ENCODE data around the gene IQCE.

The IQCE gene

DNA sequence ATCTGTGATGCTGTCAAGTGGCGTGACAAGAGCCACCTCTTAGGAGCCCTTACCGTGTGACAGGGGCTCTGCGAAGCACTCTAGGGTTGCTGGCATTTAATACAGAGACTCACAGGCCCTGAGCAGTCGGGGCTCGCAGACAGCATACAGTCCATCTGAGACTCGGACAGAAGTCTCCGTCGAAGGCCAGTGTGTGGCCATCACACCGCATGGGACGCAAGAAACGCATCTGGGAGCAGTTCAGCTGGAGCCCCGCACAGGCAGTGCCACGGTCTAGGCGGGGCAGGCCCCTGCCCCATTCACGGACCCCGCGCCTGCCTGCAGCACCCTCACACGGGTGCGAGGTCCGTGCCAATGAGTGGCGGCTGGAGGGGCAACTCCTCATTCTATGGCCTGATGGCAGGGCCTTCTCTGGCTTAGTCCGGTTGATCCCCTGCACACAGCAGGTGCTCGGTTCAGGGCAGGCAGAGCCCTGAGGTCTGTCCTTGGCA, 33.6 kb downstream of the IQCE start:
- Histone ChIP-seq H3K36me3 (peaks cover 44% of the 10 kb centered on the region), H3K27ac (no peak overlapping the region), H3K4me3 (ENCODE audit: low read depth, low read length) (no peak overlapping the region), H3K9me3 (ENCODE audit: severe bottlenecking) (no peaks in the 10 kb centered on the region), H3K27me3 (ENCODE audit: insufficient read depth, low read depth, severe bottlenecking) (no peaks in the 10 kb centered on the region)
- TF ChIP-seq, protein P1, sequence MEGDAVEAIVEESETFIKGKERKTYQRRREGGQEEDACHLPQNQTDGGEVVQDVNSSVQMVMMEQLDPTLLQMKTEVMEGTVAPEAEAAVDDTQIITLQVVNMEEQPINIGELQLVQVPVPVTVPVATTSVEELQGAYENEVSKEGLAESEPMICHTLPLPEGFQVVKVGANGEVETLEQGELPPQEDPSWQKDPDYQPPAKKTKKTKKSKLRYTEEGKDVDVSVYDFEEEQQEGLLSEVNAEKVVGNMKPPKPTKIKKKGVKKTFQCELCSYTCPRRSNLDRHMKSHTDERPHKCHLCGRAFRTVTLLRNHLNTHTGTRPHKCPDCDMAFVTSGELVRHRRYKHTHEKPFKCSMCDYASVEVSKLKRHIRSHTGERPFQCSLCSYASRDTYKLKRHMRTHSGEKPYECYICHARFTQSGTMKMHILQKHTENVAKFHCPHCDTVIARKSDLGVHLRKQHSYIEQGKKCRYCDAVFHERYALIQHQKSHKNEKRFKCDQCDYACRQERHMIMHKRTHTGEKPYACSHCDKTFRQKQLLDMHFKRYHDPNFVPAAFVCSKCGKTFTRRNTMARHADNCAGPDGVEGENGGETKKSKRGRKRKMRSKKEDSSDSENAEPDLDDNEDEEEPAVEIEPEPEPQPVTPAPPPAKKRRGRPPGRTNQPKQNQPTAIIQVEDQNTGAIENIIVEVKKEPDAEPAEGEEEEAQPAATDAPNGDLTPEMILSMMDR (IDR thresholded peaks at IDR 0.05; ENCODE audit: low read depth, low read length): no peak
- no peak for DNase-seq

DNA sequence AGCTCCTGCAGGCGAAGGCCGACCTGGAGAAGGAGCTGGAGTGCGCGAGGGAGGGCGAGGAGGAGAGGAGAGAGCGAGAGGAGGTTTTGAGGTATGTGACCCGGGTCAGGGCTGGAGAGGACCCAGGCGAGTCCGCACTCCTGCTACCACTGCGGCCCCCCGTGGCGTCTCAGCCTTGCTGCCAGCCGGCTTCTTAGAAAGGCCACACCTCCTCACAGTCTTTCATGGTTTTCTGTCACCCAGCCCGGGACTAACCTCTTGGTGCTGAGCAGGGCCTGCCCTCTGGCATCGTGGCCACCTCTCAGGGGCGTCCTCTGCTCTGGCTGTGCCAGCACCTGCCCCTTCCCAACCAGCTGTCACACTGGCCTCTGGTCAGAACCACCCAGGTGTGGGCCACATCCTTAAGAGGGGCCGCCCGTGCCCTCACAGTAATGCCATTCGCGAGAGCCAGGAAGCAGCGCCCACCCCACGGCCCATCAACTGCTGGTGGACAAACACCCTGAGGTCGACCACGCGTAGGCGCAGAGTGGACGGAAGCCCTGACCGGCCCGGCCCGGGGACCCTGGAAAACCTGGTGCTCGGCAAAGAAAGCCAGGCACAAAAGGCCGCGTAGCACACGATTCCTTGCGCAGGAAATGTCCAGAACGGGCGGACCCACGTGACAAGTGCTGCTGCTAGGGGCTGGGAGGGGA, 34.4 kb downstream of the IQCE start:
- H3K27ac ChIP-seq: no peak overlapping the region
- peaks cover 42% of the 10 kb centered on the region for H3K36me3 ChIP-seq
- no peak overlapping the region for H3K4me3 ChIP-seq (ENCODE audit: low read depth, low read length)

DNA sequence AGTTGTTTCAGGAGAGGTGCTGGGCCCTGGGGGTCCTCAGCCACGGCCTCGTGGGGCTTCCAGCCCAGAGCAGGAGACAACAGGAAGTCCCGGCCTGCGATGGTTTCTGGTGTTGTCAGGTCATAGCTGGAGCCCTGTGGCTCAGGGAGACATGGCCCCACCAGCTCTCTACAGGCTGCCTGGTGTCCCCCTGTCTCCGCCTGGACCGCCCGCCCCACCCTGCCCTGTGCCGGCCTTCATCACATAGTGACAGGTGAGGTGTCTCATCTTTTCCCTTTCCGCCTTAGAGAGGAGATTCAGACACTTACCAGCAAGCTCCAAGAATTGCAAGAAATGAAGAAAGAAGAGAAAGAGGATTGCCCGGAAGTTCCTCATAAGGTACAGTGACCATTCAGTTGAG, 35.8 kb downstream of the IQCE start:
- H3K27me3 ChIP-seq (ENCODE audit: insufficient read depth, low read depth, severe bottlenecking): no peaks in the 10 kb centered on the region
- H3K27ac ChIP-seq: no peak overlapping the region

More for the DNA sequence above, 34.4 kb downstream of the IQCE start:
- TF ChIP-seq, protein P1 (IDR thresholded peaks at IDR 0.05; ENCODE audit: low read depth, low read length): no peak
- Histone ChIP-seq H3K9me3 (ENCODE audit: severe bottlenecking) (no peaks in the 10 kb centered on the region), H3K27me3 (ENCODE audit: insufficient read depth, low read depth, severe bottlenecking) (no peaks in the 10 kb centered on the region)
- DNase-seq: no peak

DNA sequence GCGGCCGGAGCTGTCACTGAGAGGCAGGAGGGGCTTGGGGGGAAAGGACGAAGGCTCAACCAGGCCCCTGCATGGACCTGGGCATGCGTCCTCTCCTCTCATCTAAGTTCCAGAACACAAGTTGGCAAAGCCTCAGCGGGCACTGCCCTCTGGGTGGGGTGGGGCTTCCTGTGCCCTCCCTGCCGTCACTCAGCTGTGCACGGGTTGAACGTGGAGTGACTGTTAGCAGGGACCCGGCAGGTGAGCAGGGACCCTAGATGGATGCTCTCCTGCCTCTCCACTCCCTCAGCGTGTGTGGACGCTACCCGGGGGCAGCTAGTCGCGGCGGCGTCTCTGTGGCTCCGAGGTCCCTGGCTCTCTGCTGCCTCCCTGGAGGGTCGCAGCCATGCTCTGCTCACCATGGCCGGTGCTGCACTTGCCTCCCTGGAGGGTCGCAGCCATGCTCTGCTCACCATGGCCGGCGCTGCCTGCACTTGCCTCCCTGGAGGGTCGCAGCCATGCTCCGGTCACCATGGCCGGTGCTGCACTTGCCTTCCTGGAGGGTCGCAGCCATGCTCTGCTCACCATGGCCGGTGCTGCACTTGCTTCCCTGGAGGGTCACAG, 36.6 kb downstream of the IQCE start:
- H3K36me3 ChIP-seq: peaks cover 46% of the 10 kb centered on the region
- no peak for DNase-seq
- no peak overlapping the region for H3K27ac ChIP-seq
- TF ChIP-seq, protein P1 (IDR thresholded peaks at IDR 0.05; ENCODE audit: low read depth, low read length): no peak
- no peaks in the 10 kb centered on the region for H3K27me3 ChIP-seq (ENCODE audit: insufficient read depth, low read depth, severe bottlenecking)
- no peaks in the 10 kb centered on the region for H3K9me3 ChIP-seq (ENCODE audit: severe bottlenecking)
- no peak overlapping the region for H3K4me3 ChIP-seq (ENCODE audit: low read depth, low read length)

More for the DNA sequence above, 35.8 kb downstream of the IQCE start:
- no peak for DNase-seq
- TF ChIP-seq, protein P1 (IDR thresholded peaks at IDR 0.05; ENCODE audit: low read depth, low read length): no peak
- Histone ChIP-seq H3K9me3 (ENCODE audit: severe bottlenecking) (no peaks in the 10 kb centered on the region), H3K36me3 (peaks cover 46% of the 10 kb centered on the region), H3K4me3 (ENCODE audit: low read depth, low read length) (no peak overlapping the region)

DNA sequence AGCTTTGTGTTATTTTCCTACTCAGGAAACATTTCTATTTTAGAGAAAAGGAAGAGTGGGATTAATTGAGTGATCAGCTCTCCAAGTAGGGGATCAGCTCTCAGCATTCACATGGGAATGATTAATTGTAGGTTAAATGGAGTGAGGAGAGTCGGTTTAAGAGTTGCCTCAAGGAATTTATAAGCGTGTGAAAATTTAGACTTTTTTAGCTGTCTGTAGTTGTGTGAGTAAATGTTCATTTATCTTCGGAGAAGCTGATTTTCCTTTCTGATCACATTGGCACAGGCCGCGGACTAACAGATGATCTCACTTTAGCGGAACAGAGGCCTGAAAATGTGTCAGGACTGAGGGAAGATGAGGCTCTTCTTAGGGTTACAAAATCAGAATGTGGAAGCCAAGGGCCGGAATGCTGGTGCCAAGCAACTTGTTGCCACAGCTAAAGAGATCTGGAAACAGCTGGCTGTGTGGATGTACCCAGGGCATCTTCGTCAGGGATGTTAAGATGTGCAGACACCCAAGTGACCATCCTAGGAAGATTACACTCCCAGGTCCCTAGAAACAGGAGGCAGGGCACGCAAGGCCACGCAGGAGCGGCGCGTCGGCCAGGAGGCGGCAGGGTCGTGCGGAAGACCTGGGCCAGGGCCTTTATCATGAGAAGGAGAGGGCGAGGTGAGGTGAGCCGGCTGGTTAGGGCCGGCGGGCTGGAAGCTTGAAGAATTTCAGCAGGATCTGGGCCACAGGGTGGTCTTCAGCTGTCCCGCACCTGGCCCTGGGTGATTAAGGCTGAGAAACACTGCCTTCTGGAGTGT, 37.9 kb downstream of the IQCE start:
- H3K27me3 ChIP-seq (ENCODE audit: insufficient read depth, low read depth, severe bottlenecking): no peaks in the 10 kb centered on the region
- TF ChIP-seq, protein P1 (IDR thresholded peaks at IDR 0.05; ENCODE audit: low read depth, low read length): no peak
- H3K36me3 ChIP-seq: peaks cover 45% of the 10 kb centered on the region
- no peak for DNase-seq
- H3K27ac ChIP-seq: no peak overlapping the region
- H3K9me3 ChIP-seq (ENCODE audit: severe bottlenecking): no peaks in the 10 kb centered on the region
- H3K4me3 ChIP-seq (ENCODE audit: low read depth, low read length): no peak overlapping the region
